H9 (cell line): ENCODE results near the gene GET4. TPM values are rescaled to one million over a fixed set of nuclear protein-coding genes. Genes with fewer than 3 reads are reported as not detected.

Experiments
- DNase-seq: peaks from one replicate; pipeline ENCODE4 v3.0.0-alpha.2; 2017
- H2AFZ ChIP-seq: one replicate; pipeline ENCODE4 v1.6.1; 2013; ENCODE audit warnings: mild to moderate bottlenecking, low read length, control low read depth, moderate library complexity
- H2AK5ac ChIP-seq: 2 replicates; pipeline ENCODE4 v1.6.1; 2013; ENCODE audit warnings: low read length, control low read depth, mixed read lengths; ENCODE audit not compliant: insufficient read length
- H2BK120ac ChIP-seq: one replicate; pipeline ENCODE4 v1.6.1; 2013; ENCODE audit warnings: low read depth, mild to moderate bottlenecking, low read length, control low read depth, inconsistent platforms; ENCODE audit not compliant: poor library complexity, severe bottlenecking
- H2BK12ac ChIP-seq: 2 replicates; pipeline ENCODE4 v1.6.1; 2013; ENCODE audit warnings: low read length, control low read depth, mixed read lengths, low read depth; ENCODE audit not compliant: insufficient read length
- H2BK15ac ChIP-seq: 2 replicates; pipeline ENCODE4 v1.6.1; 2013; ENCODE audit warnings: low read depth, low read length, control low read depth
- H2BK20ac ChIP-seq: one replicate; pipeline ENCODE4 v1.6.1; 2013; ENCODE audit warnings: low read depth, mild to moderate bottlenecking, low read length, control low read depth, inconsistent platforms; ENCODE audit not compliant: poor library complexity, severe bottlenecking
- H2BK5ac ChIP-seq: 2 replicates; pipeline ENCODE4 v1.6.1; 2013; ENCODE audit warnings: low read length, control low read depth, mixed read lengths; ENCODE audit not compliant: insufficient read length
- H3K14ac ChIP-seq: 2 replicates; pipeline ENCODE4 v1.6.1; 2013; ENCODE audit warnings: low read length, control low read depth; ENCODE audit not compliant: insufficient read depth
- H3K18ac ChIP-seq: 2 replicates; pipeline ENCODE4 v1.6.1; 2013; ENCODE audit warnings: low read depth, mild to moderate bottlenecking, mixed read lengths, low read length, control low read depth; ENCODE audit not compliant: insufficient read length
- H3K23ac ChIP-seq: 2 replicates; pipeline ENCODE4 v1.6.1; 2013; ENCODE audit warnings: low read length, control low read depth, mixed read lengths, low read depth; ENCODE audit not compliant: insufficient read length
- H3K23me2 ChIP-seq: 2 replicates; pipeline ENCODE4 v1.6.1; 2013; ENCODE audit warnings: low read depth, mild to moderate bottlenecking, mixed read lengths, low read length, control low read depth; ENCODE audit not compliant: insufficient read length, poor library complexity, severe bottlenecking
- H3K27ac ChIP-seq: 2 replicates; pipeline ENCODE4 v1.5.1; 2013; ENCODE audit warnings: low read length, control low read depth, mixed read lengths, low read depth; ENCODE audit not compliant: insufficient read length
- H3K27me3 ChIP-seq: 2 replicates; pipeline ENCODE4 v1.6.1; 2013; ENCODE audit warnings: low read length, control low read depth, inconsistent platforms; ENCODE audit not compliant: insufficient read depth
- H3K4ac ChIP-seq: 2 replicates; pipeline ENCODE4 v1.6.1; 2013; ENCODE audit warnings: low read depth, mild to moderate bottlenecking, control low read depth, inconsistent platforms, low read length, moderate library complexity
- H3K4me1 ChIP-seq: 2 replicates; pipeline ENCODE4 v1.6.1; 2013; ENCODE audit warnings: low read length, control low read depth, inconsistent platforms; ENCODE audit not compliant: insufficient read depth
- H3K4me2 ChIP-seq: 2 replicates; pipeline ENCODE4 v1.6.1; 2013; ENCODE audit warnings: low read length, control low read depth, mixed read lengths; ENCODE audit not compliant: insufficient read length, insufficient read depth
- H3K56ac ChIP-seq: 2 replicates; pipeline ENCODE4 v1.6.1; 2013; ENCODE audit warnings: low read depth, mild to moderate bottlenecking, mixed read lengths, low read length, control low read depth; ENCODE audit not compliant: insufficient read length
- H3K79me1 ChIP-seq: 2 replicates; pipeline ENCODE4 v1.6.1; 2013; ENCODE audit warnings: low read depth, mild to moderate bottlenecking, moderate library complexity, low read length, control low read depth, inconsistent platforms; ENCODE audit not compliant: insufficient read depth, poor library complexity, severe bottlenecking
- H3K79me2 ChIP-seq: 2 replicates; pipeline ENCODE4 v1.6.1; 2013; ENCODE audit warnings: low read length, control low read depth, inconsistent platforms; ENCODE audit not compliant: insufficient read depth
- H3K9ac ChIP-seq: 2 replicates; pipeline ENCODE4 v1.6.1; 2013; ENCODE audit warnings: low read length, control low read depth, mixed read lengths; ENCODE audit not compliant: insufficient read length; ENCODE audit errors: extremely low read depth
- H3K9me3 ChIP-seq: one replicate; pipeline ENCODE4 v1.6.1; 2013; ENCODE audit warnings: low read depth, low read length, inconsistent platforms; ENCODE audit not compliant: control insufficient read depth
- H3T11ph ChIP-seq: one replicate; pipeline ENCODE4 v1.6.1; 2013; ENCODE audit warnings: mild to moderate bottlenecking, low read length, control low read depth, inconsistent platforms
- H4K20me1 ChIP-seq: one replicate; pipeline ENCODE4 v1.6.1; 2013; ENCODE audit not compliant: control insufficient read depth, insufficient read length, insufficient read depth
- H4K5ac ChIP-seq: 2 replicates; pipeline ENCODE4 v1.6.1; 2013; ENCODE audit warnings: low read depth, mild to moderate bottlenecking, mixed read lengths, low read length, control low read depth; ENCODE audit not compliant: insufficient read length
- H4K8ac ChIP-seq: replicated peaks from 2 replicates; pipeline ENCODE4 v1.6.1; 2013; ENCODE audit warnings: low read length, control low read depth, mixed read lengths, low read depth; ENCODE audit not compliant: insufficient read length
- H4K91ac ChIP-seq: 2 replicates; pipeline ENCODE4 v1.6.1; 2013; ENCODE audit warnings: low read depth, mild to moderate bottlenecking, moderate library complexity, mixed read lengths, low read length, control low read depth; ENCODE audit not compliant: insufficient read length
- H3K27ac Mint-ChIP-seq, 3 experiments: 2 replicates in 2 of 3; 3 replicates in 1 of 3; pipeline ENCODE4 v1.8.0; 2020 to 2021; ENCODE audit warnings: mixed read lengths in 3 of 3, mild to moderate bottlenecking in 1 of 3, moderate library complexity in 1 of 3
- H3K27me3 Mint-ChIP-seq: 2 replicates; pipeline ENCODE4 v1.8.0; 2021; ENCODE audit warnings: low read depth, mild to moderate bottlenecking, moderate library complexity, mixed read lengths
- H3K36me3 Mint-ChIP-seq, 3 experiments: 2 replicates in 2 of 3; 3 replicates in 1 of 3; pipeline ENCODE4 v1.8.0; 2020 to 2021; ENCODE audit warnings: low read depth in 3 of 3, mixed read lengths in 3 of 3; ENCODE audit not compliant: insufficient read depth in 1 of 3
- H3K4me1 Mint-ChIP-seq, 2 experiments: 2 replicates each; pipeline ENCODE4 v1.8.0; 2020; ENCODE audit warnings: mixed read lengths in 2 of 2
- H3K4me3 Mint-ChIP-seq, 2 experiments: 2 replicates in 1 of 2; 3 replicates in 1 of 2; pipeline ENCODE4 v1.8.0; 2020 to 2021; ENCODE audit warnings: mild to moderate bottlenecking in 2 of 2, mixed read lengths in 2 of 2, moderate library complexity in 1 of 2
- H3K9me3 Mint-ChIP-seq, 2 experiments: 2 replicates in 1 of 2; 3 replicates in 1 of 2; pipeline ENCODE4 v1.8.0; 2020; ENCODE audit warnings: mild to moderate bottlenecking in 2 of 2, mixed read lengths in 2 of 2, moderate library complexity in 1 of 2
- WGBS: extraction: QIAGEN DNeasy Blood & Tissue Kit; methylation state at CpG from one replicate; pipeline ENCODE4 v1.1.7; 2013; ENCODE audit warnings: missing lambda C conversion rate, low lambda C conversion rate, mixed read lengths; ENCODE audit not compliant: insufficient read length; ENCODE audit errors: extremely low coverage; 5-methylcytosine and 5-hydroxymethylcytosine counted together
- total RNA-seq: library from RNA; stranded (reverse); gene quantifications from 2 replicates; pipeline ENCODE4 v1.2.1, GENCODE V29; 2021
- TF ChIP-seq, protein P1 (sequence below): fragments of 200-600 bp; sonication (generic); conservative IDR thresholded peaks from 3 replicates; pipeline ENCODE4 v1.8.0; 2021; ENCODE audit warnings: antibody characterized with exemption, mild to moderate bottlenecking

The GET4 gene
- total RNA-seq, 1 experiment from 2014 or later, result 70.2 TPM

DNA sequence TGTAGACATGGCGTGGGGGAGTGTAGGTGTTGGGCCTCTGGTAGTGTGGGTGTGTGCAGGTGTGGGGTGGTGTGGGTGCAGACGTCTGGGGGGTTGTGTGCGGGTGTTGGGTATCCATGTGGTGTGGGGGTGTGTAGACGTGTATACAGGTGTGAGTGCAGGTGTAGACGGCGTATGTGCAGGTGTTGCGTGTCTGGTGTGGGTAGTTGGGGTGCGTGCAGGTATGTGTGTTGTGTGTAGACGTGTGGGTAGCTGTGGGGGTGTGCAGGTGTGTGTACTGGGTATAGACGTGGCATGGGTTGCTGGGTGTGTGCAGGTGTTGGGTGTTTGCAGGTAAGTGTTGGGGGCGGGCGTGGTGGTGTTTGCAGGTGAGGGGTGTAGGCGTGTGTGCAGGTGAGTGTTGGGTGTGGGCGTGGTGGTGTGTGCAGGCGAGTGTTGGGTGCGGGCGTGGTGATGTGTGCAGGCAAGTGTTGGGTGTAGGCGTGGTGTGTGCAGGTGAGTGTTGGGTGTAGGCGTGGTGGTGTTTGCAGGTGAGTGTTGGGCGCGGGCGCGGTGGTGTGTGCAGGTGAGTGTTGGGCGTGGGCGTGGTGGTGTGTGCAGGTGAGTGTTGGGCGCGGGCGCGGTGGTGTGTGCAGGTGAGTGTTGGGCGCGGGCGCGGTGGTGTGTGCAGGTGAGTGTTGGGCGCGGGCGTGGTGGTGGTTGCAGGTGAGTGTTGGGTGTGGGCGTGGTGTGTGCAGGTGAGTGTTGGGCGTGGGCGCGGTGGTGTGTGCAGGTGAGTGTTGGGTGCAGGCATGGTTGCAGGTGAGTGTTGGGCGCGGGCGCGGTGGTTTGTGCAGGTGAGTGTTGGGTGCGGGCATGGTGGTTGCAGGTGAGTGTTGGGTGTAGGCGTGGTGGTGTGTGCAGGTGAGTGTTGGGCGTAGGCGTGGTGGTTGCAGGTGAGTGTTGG is 16.6 kb downstream of the GET4 start:
- Mint-ChIP-seq H3K27ac (peak overlapping the region in 1 of 3 experiments; percentile 77; a peak in 2 of 7 replicates), H3K4me1 (peaks cover 0 to 4% of the 10 kb centered on the region in 2 experiments; a peak in 1 of 4 replicates), H3K36me3 (peaks cover 36 to 75% (median 69%) of the 10 kb centered on the region in 3 experiments), H3K4me3 (no peak overlapping the region), H3K27me3 (peaks cover 1% of the 10 kb centered on the region; the same call in 1 of the 2 replicates), H3K9me3 (no peaks in the 10 kb centered on the region)
- H3K18ac ChIP-seq, result no peak overlapping the region
- no peak overlapping the region for H3K9ac ChIP-seq
- H3K4ac ChIP-seq, result no peak overlapping the region
- no peaks in the 10 kb centered on the region for H3K79me1 ChIP-seq
- no peak overlapping the region for H3K23ac ChIP-seq
- no peak overlapping the region for H3K14ac ChIP-seq
- WGBS, result 100% methylated on average over 7 of the region's 48 CpGs
- TF ChIP-seq, protein P1, sequence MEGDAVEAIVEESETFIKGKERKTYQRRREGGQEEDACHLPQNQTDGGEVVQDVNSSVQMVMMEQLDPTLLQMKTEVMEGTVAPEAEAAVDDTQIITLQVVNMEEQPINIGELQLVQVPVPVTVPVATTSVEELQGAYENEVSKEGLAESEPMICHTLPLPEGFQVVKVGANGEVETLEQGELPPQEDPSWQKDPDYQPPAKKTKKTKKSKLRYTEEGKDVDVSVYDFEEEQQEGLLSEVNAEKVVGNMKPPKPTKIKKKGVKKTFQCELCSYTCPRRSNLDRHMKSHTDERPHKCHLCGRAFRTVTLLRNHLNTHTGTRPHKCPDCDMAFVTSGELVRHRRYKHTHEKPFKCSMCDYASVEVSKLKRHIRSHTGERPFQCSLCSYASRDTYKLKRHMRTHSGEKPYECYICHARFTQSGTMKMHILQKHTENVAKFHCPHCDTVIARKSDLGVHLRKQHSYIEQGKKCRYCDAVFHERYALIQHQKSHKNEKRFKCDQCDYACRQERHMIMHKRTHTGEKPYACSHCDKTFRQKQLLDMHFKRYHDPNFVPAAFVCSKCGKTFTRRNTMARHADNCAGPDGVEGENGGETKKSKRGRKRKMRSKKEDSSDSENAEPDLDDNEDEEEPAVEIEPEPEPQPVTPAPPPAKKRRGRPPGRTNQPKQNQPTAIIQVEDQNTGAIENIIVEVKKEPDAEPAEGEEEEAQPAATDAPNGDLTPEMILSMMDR, result no peak
- H3K4me1 ChIP-seq, result no peaks in the 10 kb centered on the region
- no peak overlapping the region for H3K4me2 ChIP-seq
- H4K8ac ChIP-seq, result no peak overlapping the region
- no peak overlapping the region for H2BK120ac ChIP-seq
- no peak overlapping the region for H2BK15ac ChIP-seq
- no peak overlapping the region for H3T11ph ChIP-seq
- H4K20me1 ChIP-seq, result peaks cover 3% of the 10 kb centered on the region
- DNase-seq, result no peak
- H3K27ac ChIP-seq, result no peak overlapping the region
- no peak overlapping the region for H3K56ac ChIP-seq
- H3K23me2 ChIP-seq, result no peaks in the 10 kb centered on the region
- H3K9me3 ChIP-seq, result no peaks in the 10 kb centered on the region
- no peak overlapping the region for H2BK20ac ChIP-seq
- no peak overlapping the region for H4K5ac ChIP-seq
- no peaks in the 10 kb centered on the region; the same call in 1 of the 2 replicates for H3K79me2 ChIP-seq
- H2AFZ ChIP-seq, result no peak overlapping the region
- H2BK5ac ChIP-seq, result no peak overlapping the region
- no peaks in the 10 kb centered on the region for H3K27me3 ChIP-seq
- no peak overlapping the region for H2BK12ac ChIP-seq
- no peak overlapping the region for H4K91ac ChIP-seq
- no peak overlapping the region for H2AK5ac ChIP-seq
